Fibroblast of lung (primary cell): ENCODE results near the gene ATP9B.

ENCODE experiments used
- CTCF ChIP-seq, 2 donors: IDR thresholded peaks in 1 of 2; conservative IDR thresholded peaks in 1 of 2; 1 replicate in 1 of 2; 2 replicates in 1 of 2; pipeline ENCODE4 v1.5.1; 2011 to 2012; ENCODE audit warnings: low read length in 2 of 2, control low read depth in 1 of 2, inconsistent platforms in 1 of 2, low read depth in 1 of 2, mild to moderate bottlenecking in 1 of 2
- EZH2 ChIP-seq: IDR thresholded peaks from 2 replicates; pipeline ENCODE4 v1.5.1; 2012; ENCODE audit warnings: low read length, control low read depth, mild to moderate bottlenecking; ENCODE audit errors: missing control alignments

GRCh38 chr18:79206444-79206843 is 137.2 kb downstream of the ATP9B start:
- TF ChIP-seq CTCF (conservative IDR thresholded peaks at IDR 0.05 in 1 of 2, IDR thresholded peaks at IDR 0.05 in 1 of 2; ENCODE audit: low read depth in 1 of 2, low read length in 2 of 2) (no peak), EZH2 (no peak)
